Hepatic stellate cell (primary cell): Measurements from ENCODE around the gene EEF1AKMT4.

ENCODE experiments used
- DNase-seq: peaks from one replicate; pipeline ENCODE4 v3.0.0; 2011; ENCODE audit warnings: low spot score

EEF1AKMT4 gene

GRCh38 chr3:184299488-184300377, 50.3 kb downstream of the EEF1AKMT4 start:
- DNase-seq: no peak

GRCh38 chr3:184300378-184300720, 50.9 kb downstream of the EEF1AKMT4 start:
- DNase-seq: no peak

- no peak for DNase-seq
These were observed 56.1 kb downstream of the EEF1AKMT4 start for GRCh38 chr3:184305577-184305976.

GRCh38 chr3:184306341-184306972, 57.0 kb downstream of the EEF1AKMT4 start:
- DNase-seq: no peak

GRCh38 chr3:184307915-184308314, 58.4 kb downstream of the EEF1AKMT4 start:
- DNase-seq: no peak
